GM18873 (cell line): ENCODE measurements around the gene SCYGR1.
"Not testable (repeated sequence)": the region's sequence is repeated elsewhere in the genome, so short reads cannot be mapped to it uniquely, and the experiment has no call there.

Experiments
- ATAC-seq: cut with Tn5 transposase; IDR thresholded peaks from one replicate; pipeline ENCODE4 v1.9.1; 2021; ENCODE audit warnings: mild to moderate bottlenecking, moderate library complexity, moderate number of reproducible peaks; ENCODE audit not compliant: unreplicated experiment, low FRiP score

Gene SCYGR1

GRCh38 chr2:227404585-227405271 lies 17.0 kb upstream of the SCYGR1 start:
- ATAC-seq: no peak

DNA sequence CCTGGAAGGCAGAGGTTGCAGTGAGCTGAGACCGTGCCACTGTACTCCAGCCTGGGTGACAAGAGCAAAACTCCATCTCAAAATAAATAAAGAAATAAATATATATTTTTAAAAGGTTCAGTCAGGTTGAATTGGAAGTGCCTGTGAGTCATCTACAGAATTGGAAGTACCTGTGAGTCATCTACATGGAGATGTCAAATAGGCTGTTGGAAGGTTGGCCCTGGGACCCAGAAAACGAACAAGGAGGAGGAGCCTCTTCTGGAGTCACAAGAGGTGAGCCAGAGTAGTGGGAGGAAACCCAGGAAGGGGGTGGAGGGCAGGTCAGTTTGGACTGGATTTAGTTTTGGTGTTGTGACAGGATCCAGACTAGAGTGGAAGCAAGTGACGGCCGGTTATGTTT lies 15.2 kb upstream of the SCYGR1 start:
- ATAC-seq: no peak

DNA sequence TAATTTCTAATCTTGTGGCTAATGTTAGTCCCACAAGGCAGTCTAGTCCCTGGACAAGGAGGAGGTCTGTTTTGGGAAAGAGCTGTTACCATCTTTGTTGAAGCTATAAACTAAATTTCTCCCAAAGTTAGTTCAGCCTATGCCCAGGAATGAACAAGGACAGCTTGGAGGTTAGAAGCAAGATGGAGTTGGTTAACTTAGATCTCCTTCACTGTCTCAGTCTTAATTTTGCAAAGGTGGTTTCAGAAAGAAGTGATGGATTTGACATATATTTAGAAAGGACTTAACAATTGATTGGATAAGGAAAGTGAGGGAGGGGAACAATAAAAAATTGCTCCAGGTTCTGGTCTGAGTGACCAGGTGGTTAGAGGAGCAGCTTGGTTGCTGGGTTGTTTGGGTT lies 14.6 kb upstream of the SCYGR1 start:
- ATAC-seq: no peak

DNA sequence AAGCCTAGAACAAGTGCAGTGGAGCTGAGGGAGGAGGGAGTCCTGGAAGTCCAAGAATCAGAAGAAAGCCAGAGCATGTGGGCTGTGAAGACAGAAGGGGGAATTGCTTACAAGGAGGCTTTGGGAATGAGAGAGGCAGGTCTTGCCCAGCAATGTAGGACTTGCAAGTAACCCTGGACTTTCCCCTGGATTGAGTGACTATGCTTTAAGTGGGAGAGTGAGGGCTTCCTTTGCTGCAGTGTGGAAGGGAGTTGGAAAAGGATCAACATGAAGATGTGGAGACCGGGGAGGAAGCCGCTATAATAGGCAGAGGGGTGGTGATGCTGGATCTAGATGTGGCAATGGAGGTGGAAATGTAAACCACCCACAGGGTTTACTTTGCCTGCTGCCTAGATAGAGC lies 13.8 kb upstream of the SCYGR1 start:
- no peak for ATAC-seq

- no peak for ATAC-seq
These were observed 11.2 kb upstream of the SCYGR1 start for GRCh38 chr2:227398684-227399670.

- ATAC-seq: no peak
These were observed 9.8 kb upstream of the SCYGR1 start for GRCh38 chr2:227397562-227397961.

DNA sequence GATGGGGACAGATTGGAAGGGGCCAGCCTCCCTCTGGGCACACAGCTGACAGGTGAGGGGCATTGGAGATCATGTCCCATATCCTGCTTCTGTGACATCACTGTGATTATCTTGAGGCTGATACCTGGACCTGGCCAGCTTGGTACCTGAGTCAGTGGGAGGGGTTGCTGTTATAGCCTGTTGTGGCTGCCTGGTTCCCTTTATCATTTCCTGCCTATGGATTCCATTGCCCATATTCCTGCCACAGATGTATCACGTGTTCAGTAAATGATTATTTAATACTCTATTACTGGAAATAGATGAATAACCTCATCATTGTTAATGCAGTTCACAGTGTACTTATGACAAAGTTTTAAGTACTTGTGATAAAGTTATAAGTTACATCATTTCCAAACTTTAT lies 7.8 kb upstream of the SCYGR1 start:
- ATAC-seq: no peak

DNA sequence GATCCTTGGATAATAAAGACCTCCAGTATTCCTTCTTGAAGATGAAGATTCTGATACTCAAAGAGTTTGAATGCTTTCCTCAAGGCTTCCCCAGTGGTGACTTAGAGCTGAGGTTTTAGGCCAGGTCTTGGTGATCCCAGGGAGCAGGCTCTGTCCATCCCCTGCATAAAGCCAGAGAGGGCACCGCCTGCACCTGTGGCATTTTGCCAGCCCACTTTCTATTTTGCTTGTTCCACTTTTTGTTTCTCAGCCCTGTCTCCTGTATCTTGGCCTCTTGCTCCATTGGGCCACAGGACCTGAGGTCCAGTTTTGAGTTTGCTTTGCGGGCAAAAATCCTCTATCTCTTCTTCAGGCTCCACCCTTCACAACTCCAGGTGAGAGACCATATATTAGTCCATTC lies 6.7 kb upstream of the SCYGR1 start:
- ATAC-seq: no peak

GRCh38 chr2:227390468-227391256 lies 2.9 kb upstream of the SCYGR1 start:
- ATAC-seq: no peak

DNA sequence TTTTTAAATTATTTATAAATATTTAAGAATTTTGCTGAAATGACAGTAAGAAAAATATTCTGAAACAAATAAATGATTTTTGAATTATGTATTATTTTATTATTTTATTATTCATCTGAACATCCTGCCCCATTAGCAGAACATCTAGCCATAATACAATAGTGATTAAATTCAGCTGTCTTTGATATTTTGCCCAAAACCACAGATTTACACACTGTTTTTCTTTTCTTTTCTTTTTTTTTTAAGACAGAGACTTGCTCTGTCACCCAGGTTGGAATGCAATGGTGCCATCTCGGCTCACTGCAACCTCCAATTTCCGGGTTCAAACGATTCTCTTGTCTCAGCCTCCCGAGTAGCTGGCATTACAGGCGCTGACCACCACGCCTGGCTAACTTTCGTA lies 1.9 kb upstream of the SCYGR1 start:
- no peak for ATAC-seq

DNA sequence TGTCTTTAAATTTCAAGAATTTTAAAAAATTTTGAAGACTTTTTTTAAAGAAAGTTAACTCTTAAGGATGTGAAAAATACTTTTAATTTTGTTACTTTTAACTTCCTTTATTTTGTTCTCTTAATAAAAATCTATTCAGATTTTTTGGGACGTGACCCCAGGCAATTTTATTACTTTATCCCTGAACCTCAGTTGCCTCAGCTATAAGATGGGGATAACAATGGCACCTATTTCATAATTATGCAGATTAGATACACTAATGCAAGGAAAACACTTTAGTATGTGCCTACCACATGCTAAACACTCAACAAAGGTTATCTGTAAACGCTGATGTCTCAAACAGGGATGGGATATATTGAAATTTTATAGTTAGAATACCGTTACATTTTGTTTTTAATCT lies 1.5 kb upstream of the SCYGR1 start:
- no peak for ATAC-seq

- ATAC-seq: no peak
These were observed 825 bp upstream of the SCYGR1 start for GRCh38 chr2:227388537-227389011.

- ATAC-seq: no peak
These were observed 1.1 kb downstream of the SCYGR1 start for GRCh38 chr2:227386630-227387029.

- no peak for ATAC-seq
These were observed 4.1 kb downstream of the SCYGR1 start for GRCh38 chr2:227383686-227384085.

- not testable (repeated sequence) for ATAC-seq
These were observed 5.4 kb downstream of the SCYGR1 start for GRCh38 chr2:227382241-227382835.

- no peak for ATAC-seq
These were observed 8.7 kb downstream of the SCYGR1 start, which contains the start of gene TM4SF20 for GRCh38 chr2:227379095-227379494. TSS of gene TM4SF20 (minus strand) at chr2:227379306. CDS start at chr2:227379268, 38 bp downstream.

DNA sequence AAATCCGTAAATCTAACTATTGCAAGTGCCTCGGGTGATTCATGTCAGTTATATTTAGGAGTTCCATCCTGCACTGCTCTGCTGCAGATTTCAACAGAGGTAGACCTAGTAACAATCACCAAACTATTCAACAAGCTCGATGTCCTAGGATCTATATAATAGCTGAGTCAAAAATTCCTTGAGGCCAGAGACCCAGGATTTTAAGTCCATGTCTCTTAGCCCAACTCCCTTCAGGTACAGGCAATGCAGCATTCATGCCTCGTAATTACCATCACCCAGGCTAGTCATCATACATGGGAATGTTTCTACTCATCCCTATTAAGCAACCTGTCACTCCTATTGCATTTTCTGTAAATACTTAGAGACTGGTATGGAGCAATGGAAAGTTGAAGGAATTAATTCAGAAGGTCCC lies 9.4 kb downstream of the SCYGR1 start:
- no peak for ATAC-seq

DNA sequence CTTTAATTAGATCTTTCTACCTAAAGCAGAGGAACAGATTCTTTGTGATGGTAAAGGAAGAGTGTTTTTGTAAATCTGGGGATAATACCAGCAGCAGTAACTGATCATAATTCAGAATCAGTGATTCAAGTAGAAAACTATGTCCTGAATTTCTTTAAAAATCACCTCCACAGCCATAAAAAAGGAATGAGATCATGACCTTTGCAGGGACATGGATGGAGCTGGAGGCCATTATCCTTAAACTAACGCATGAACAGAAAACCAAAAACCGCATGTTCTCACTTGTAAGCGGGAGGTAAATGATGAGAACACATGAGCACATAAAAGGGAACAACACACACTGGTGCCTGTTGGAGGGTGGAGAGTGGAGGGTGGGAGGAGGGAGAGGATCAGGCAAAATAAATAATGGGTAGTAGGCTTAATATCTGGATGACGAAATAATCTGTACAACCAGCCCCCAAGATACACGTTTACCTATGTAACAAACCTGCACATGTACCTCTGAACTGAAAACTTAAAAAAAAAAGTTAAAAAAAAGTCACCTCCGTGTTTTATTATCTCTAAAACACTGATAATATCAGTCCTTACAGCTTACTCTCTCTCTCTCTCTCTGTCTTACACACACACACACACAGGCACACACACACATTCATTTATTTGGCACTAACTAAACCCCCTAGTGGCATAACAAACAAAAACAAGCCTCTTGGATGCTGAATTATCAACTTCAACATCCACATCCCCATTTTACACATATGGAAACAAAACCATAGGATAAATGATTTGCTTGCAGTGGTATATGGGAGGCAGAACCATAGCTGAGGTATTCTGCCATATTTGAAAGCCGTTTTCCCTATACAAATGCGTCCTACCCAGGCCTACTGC lies 10.0 kb downstream of the SCYGR1 start:
- ATAC-seq: no peak

- ATAC-seq: no peak
These were observed 10.9 kb downstream of the SCYGR1 start for GRCh38 chr2:227376656-227377396.
